NCI-H1436 treated with DMSO at 0.1 percent for 48 hours (cell line): ENCODE results near the gene IZUMO3.
"Not testable (repeated sequence)": the region's sequence is repeated elsewhere in the genome, so short reads cannot be mapped to it uniquely, and the experiment has no call there.

Source experiments
- DNase-seq: peaks from one replicate; lab custom pipeline; 2025; lab: John Stamatoyannopoulos, UW

IZUMO3 gene, protein sequence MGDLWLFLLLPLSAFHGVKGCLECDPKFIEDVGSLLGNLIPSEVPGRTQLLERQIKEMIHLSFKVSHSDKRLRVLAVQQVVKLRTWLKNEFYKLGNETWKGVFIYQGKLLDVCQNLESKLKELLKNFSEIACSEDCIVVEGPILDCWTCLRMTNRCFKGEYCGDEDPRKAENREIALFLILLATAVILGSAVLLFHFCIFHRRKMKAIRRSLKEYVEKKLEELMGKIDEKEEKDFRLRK

DNA sequence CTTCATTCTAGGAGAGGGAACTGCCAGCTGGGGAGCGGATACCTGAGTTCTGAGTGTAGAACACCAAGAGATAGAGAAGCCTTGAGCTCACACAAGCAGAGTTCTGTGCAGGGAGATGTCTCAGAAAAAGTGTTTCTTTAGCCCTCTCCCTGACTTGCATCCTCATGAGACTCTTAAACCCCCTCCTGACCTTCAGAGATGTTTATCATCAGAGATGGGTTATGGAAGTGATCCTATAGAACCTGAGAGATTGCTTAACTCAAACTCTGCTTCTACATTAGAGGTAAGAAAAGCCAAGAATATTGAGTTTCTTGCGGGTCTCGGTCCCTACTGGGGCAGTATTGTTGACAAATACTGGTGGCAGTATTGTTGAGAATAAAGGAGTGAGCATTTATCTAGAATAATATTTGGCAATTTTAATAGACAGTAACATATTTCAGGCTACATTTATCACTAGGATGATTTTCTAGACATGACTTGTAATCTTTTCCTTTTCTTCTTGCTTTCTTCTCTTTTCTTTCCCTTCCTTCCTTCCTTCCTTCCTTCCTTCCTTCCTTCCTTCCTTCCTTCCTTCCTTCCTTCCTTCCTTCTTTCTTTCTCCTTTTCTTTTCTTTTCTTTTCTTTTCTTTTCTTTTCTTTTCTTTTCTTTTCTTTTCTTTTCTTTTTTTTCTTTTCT is at the start of gene IZUMO3:
IZUMO3 (minus strand) TSS at position 51 of the 676 bp plus-strand sequence. CDS start 248 bp downstream, outside the sequence.
- no peak for DNase-seq

DNA sequence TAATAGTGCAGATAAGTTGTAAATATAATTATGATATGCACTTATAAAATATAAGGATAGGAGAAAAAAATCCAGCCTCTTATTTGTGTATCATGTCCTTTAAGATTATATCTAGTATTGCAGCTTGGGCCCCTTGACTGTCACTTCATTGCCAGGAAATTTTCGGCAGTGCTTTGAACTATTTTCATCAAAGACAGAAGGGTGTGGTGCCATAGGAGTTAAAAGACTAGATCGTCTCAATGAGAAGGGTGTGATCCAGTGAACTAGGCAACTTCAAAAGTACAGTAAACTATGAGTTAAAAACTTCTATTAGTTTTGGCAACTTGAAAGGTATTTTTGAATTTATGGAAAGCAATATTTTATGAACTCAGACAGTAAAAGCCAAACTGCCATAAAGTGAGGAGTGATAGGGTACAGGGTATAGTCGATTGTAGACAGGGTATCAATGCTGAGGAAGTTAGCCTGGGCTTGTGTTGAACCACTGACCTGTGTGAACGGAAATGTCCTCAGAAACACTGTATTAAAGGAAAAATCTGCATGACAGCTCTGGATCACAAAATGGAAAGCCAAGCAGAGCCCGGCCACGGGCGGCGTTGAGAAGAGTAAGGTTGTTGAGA is 48.6 kb upstream of the IZUMO3 start:
- no peak for DNase-seq

GRCh38 chr9:24590432-24590831 is 44.7 kb upstream of the IZUMO3 start:
- DNase-seq, result no peak

- DNase-seq, result no peak
Observed at GRCh38 chr9:24587883-24588282, 42.2 kb upstream of the IZUMO3 start.

DNA sequence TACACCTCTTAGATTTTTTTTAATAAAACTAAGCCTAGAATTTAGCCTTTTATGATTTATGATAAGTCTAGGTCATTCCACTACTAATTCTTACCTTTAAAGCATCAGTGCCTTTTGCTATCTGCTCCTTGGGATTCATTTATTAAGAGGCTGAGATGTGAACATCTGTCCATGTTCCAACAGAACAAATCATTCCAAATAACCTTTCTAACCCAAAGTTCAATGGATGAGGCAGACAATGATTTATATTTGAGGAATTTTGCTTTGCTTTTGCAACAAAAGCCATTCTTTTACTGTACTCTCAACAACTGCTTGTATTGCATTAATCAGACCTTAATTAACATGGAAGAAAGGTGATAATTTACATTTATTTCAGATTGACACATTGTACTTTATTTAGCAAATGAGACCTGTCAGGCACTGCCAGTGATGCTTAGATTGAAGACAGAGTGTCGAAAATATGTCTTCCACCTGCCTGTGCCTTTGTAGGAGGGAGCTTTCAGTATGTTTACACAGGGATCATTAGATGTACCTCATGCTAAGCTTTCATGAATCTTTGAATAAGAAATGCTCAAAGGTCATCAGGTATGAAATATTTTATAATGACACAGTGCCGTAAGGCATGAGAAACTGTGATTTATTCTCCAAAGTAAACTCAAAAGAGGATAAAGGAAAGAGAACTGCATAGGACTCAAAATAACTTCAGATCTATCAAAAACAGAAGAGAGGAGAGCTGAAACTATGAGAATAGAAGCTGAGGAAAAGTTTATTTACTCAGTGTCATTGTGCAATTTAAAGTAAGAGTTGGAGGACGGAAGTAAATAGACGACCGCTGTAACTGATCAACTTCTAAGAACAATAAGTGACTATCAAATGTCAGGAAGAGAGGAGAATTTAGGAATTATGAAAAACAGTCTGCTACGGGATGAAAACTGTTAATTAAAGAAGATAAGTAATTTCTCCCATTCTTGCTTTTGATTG is 36.7 kb upstream of the IZUMO3 start:
- DNase-seq, result no peak

DNA sequence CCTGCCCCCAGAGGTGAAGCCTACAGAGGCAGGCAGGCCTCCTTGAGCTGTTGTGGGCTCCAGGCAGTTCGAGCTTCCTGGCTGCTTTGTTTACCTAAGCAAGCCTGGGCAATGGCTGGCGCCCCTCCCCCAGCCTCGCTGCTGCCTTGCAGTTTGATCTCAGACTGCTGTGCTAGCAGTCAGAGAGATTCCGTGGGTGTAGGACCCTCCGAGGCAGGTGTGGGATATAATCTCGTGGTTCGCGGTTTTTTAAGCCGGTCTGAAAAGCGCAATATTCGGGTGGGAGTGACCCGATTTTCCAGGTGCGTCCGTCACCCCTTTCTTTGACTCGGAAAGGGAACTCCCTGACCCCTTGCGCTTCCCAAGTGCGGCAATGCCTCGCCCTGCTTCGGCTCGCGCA is 34.3 kb upstream of the IZUMO3 start:
- not testable (repeated sequence) for DNase-seq

DNA sequence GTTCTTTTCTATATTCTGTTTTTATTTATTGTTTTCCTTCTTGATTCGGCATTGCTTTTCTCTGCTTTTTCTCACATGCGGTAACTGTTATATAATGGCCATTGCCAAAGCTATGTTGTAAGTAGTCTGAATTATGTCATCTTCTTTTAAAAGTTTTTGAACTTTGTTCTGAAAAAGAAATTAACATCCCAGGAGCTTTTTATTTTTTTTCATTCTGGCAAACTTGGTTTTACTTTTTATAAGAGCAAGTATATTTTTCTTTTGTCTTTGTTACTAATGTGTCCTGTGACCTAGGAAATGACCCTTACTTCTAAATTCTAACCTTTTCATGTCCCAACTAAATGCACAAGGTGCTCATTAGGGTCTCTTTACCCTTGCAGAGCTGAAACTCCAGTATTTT is 26.7 kb upstream of the IZUMO3 start:
- DNase-seq, result no peak

- no peak for DNase-seq
Observed at GRCh38 chr9:24561957-24562356, 16.3 kb upstream of the IZUMO3 start.

GRCh38 chr9:24553183-24553552 is 7.5 kb upstream of the IZUMO3 start:
- no peak for DNase-seq

- DNase-seq, result no peak
Observed at GRCh38 chr9:24552526-24553182, 7.0 kb upstream of the IZUMO3 start.

DNA sequence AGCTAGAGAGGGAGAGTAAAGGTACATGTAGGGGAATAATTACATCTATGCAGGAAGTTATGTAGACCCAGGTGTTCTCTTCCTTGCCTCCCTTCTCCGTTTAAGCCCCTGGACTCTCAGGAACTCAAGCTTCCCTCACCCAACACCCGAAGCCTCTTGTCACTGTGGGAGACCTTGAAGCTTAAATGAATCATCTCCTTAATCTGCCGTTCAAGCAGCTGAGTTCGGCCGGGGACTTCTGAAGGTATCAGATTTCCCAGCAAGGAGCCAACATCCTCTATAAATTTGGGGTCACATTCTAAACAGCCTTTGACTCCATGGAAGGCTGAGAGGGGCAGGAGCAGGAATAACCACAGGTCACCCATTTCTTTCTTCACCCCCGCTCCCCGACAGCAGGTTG is 412 bp downstream of the IZUMO3 start:
- no peak for DNase-seq

GRCh38 chr9:24518545-24518944 is 27.2 kb downstream of the IZUMO3 start:
- no peak for DNase-seq

- DNase-seq, result no peak
Observed at GRCh38 chr9:24516463-24516862, 29.2 kb downstream of the IZUMO3 start.

GRCh38 chr9:24509850-24510249 is 35.8 kb downstream of the IZUMO3 start:
- no peak for DNase-seq

- no peak for DNase-seq
Observed at GRCh38 chr9:24504521-24504920, 41.2 kb downstream of the IZUMO3 start.

DNA sequence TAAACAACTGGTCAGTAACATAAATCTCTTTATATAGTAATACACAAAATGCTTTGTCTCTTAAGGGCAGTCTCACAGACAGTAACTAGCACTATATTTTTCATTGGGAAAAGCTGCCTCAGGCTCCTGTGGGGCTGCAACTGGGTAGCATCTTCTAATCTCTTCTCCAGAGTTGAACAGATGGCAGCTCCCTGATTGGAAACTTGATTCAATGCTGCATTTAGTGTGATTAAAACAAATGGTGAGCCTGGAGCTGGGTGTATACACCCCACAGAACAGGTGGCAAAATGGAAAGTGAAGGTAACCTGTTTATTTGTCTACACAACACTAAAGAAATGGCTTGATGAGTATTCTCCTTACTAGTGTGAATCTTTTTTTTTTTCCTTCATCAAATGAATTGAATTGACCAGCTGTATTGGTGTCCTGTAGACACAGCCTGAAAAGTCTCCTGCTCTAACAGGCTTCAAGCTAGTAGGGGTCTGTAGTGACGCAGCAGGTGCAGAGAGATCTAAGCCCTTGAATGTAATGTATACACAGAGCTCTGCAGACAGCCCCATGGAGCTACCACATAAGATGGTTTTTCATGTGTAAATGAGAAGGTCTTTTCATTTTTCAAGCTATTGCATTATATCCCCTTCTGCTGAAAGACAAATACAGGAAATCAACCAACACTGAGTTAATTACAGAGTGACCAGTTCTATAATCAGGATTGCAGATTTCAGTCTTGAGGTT is 43.3 kb downstream of the IZUMO3 start:
- no peak for DNase-seq

DNA sequence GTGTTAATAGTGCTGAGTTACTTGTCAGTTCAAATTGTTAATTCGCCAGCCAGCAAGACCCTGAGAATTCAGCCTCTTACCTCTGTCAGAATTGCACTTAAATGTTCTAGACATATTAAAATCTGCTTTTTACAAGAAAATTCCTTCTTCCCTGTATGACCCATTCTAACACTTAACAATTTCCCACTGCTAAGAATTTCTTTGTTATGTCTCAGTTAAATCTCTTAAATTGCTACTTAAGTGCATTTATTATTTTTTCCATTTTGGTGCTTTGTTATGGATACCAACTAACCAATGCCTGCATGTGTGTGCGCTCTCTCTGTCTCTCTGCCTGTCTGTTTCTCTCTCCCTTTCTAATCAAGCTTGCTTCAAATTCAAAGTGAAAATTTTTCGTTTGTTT is 44.9 kb downstream of the IZUMO3 start:
- DNase-seq, result no peak

- no peak for DNase-seq
Observed at GRCh38 chr9:24498632-24499031, 47.1 kb downstream of the IZUMO3 start.

DNA sequence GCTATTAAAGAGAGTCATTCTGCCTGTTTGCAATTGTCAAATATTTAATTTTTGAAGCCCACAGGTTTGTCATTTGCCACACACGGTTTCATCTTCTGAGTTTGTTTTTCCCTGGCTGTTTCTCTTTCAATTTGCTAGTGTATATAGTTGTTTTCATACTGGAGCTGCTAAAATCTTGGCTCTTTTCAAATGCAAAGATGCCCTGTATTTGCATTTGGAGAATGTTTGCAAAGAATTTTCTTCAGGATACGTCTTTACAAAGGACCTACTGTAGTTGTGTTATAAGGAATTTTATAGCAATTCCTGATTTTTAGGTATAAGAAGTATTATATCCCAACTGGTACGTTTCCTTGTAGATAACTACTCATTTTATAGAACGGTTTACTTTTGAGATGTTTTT is 48.0 kb downstream of the IZUMO3 start:
- no peak for DNase-seq
